Activated CD4-positive, alpha-beta memory T cell treated with anti-CD3 and anti-CD28 coated beads for 36 hours (primary cell): ENCODE data around the gene SDK1. TPM values are rescaled to one million over a fixed set of nuclear protein-coding genes. Genes with fewer than 3 reads are reported as not detected.

Experiments used
- CTCF ChIA-PET: fragments of 350-600 bp; sonication (Branson Sonifier 250); formaldehyde crosslinking; loops from one replicate; lab custom pipeline; 2021; ENCODE audit warnings: antibody characterized with exemption, inconsistent platforms; lab: Charles Lee
- POLR2A ChIA-PET: fragments of 350-600 bp; sonication (Branson Sonifier 250); formaldehyde crosslinking; loops from one replicate; lab custom pipeline; 2021; ENCODE audit warnings: antibody characterized with exemption; lab: Charles Lee
- DNase-seq: peaks from one replicate; pipeline ENCODE4 v3.0.0-alpha.2; 2020
- H3K27ac Mint-ChIP-seq: one replicate; pipeline ENCODE4 v1.8.0; 2021; ENCODE audit warnings: mixed read lengths
- H3K27me3 Mint-ChIP-seq: one replicate; pipeline ENCODE4 v1.8.0; 2021; ENCODE audit warnings: mixed read lengths
- H3K36me3 Mint-ChIP-seq: one replicate; pipeline ENCODE4 v1.8.0; 2021; ENCODE audit warnings: mixed read lengths
- H3K4me1 Mint-ChIP-seq: one replicate; pipeline ENCODE4 v1.8.0; 2021; ENCODE audit warnings: low read depth, mixed read lengths
- H3K4me3 Mint-ChIP-seq: one replicate; pipeline ENCODE4 v1.8.0; 2021; ENCODE audit warnings: mild to moderate bottlenecking, mixed read lengths
- H3K9me3 Mint-ChIP-seq: one replicate; pipeline ENCODE4 v1.8.0; 2021; ENCODE audit warnings: mixed read lengths
- intact Hi-C: fragments of 100-400 bp; cut with micrococcal nuclease; formaldehyde crosslinking; loops from one replicate; pipeline ENCODE4 v1.15.1; 2023
- total RNA-seq, 2 experiments: library from RNA; stranded (reverse); gene quantifications; one replicate each; pipeline ENCODE4 v1.2.3, GENCODE V29; 2021

SDK1 gene
- total RNA-seq, 2 experiments from 2014 or later, result 0.14 to 0.24 TPM

DNA sequence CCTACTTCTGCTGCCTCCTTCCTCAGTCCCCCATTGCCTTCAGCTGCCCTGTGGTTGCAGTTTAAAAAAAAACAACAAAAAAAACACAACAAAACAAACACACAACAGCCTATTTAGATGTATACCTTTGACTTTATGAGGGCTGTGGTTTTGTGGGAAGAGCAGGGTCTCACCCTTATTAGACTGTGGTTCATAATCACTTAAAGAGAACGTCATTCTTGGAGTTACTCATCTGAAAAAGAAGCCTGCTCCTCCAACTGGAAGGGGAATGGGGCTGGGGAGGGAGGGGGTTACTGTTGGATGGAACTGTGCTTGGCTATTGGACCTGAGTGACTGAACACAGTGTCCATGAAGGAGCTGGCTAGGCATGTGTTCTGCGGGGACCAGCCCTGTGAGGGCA lies 48.1 kb downstream of the SDK1 start:
- Mint-ChIP-seq H3K4me3 (no peak overlapping the region), H3K4me1 (no peaks in the 10 kb centered on the region), H3K9me3 (no peaks in the 10 kb centered on the region), H3K36me3 (no peaks in the 10 kb centered on the region), H3K27ac (no peak overlapping the region), H3K27me3 (peaks cover 8% of the 10 kb centered on the region)
- ChIA-PET CTCF (interaction anchor here (0.7 kb wide), 1 partner anchor 55 kb away, joined by 3 read pairs; no protein-coding TSS in a partner anchor), POLR2A (interaction anchor here (0.6 kb wide), 1 partner anchor 470 kb away, joined by 3 read pairs; no protein-coding TSS in a partner anchor)
- intact Hi-C loops, result no loop called here
- no peak for DNase-seq

DNA sequence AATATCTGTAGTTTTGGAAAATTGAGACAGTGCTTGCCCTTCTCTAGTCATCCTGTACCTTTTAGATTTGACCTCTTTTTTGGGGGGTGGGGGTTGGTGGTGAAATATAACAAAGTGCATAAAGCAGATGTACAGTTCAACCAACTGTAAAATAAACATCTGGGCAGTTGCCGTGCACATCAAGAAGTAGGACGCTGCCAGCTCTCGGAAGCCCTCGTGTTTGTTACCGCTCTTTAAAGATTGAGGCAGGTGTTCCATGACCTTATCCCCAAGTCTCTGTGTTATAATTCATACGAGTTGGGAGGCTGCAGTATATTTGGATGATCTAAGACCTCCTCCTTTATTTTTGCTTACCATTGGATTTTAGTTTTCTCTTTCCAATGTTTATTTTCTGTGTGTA lies 55.1 kb downstream of the SDK1 start:
- POLR2A ChIA-PET, result no interaction called here
- CTCF ChIA-PET, result no interaction called here
- Mint-ChIP-seq H3K36me3 (no peaks in the 10 kb centered on the region), H3K4me3 (no peak overlapping the region), H3K4me1 (no peaks in the 10 kb centered on the region), H3K9me3 (no peaks in the 10 kb centered on the region), H3K27ac (no peak overlapping the region), H3K27me3 (peaks cover 2% of the 10 kb centered on the region)
- intact Hi-C loops, result no loop called here
- no peak for DNase-seq

GRCh38 chr7:3358991-3359390 lies 57.9 kb downstream of the SDK1 start:
- Mint-ChIP-seq H3K27ac (no peak overlapping the region), H3K27me3 (no peaks in the 10 kb centered on the region), H3K4me1 (no peaks in the 10 kb centered on the region), H3K9me3 (no peaks in the 10 kb centered on the region), H3K36me3 (no peaks in the 10 kb centered on the region), H3K4me3 (no peak overlapping the region)
- CTCF ChIA-PET, result no interaction called here
- intact Hi-C loops, result no loop called here
- POLR2A ChIA-PET, result no interaction called here
- no peak for DNase-seq

- CTCF ChIA-PET, result no interaction called here
- H3K27me3 Mint-ChIP-seq, result peaks cover 27% of the 10 kb centered on the region
- POLR2A ChIA-PET, result no interaction called here
- H3K27ac Mint-ChIP-seq, result no peak overlapping the region
- no peaks in the 10 kb centered on the region for H3K36me3 Mint-ChIP-seq
- intact Hi-C loops, result no loop called here
- DNase-seq, result no peak
- peaks cover 7% of the 10 kb centered on the region for H3K4me1 Mint-ChIP-seq
- no peak overlapping the region for H3K4me3 Mint-ChIP-seq
- no peaks in the 10 kb centered on the region for H3K9me3 Mint-ChIP-seq
Observed at GRCh38 chr7:3367261-3367660, 66.2 kb downstream of the SDK1 start.

DNA sequence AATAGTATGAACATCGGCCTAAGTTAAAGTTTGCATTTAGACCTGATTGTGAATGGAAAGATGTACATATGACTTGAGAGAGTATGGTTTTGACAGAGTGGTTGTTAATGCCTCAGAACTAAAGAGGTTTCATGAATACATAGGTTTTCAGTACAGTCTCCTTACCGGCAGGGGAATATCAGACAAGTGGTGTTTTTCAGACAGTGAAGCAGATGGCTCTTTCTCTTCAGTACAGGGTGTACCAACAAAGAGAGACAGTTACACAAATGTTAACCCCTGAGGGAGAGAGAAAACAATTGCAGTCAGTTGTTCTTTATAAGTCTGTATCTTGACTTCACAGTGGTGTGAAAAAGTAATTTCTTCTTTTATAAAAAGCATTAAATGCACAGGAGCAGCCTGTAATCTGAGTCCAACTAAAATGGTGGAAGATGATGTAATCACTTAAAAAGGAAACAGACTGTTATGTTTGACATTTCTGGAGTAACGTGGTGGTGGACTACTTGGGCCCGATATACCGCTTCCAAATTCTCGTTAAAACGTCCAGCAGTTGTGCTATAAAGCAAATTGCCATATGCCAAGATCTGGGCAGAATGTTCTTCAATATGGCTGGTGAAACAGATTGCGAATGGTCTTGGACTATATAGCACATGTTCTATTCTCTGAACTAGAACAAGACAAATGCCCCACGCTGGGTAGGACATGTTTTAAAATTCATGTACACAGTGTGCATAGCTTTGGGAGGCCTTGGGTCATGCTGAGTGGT lies 69.2 kb downstream of the SDK1 start:
- Mint-ChIP-seq H3K36me3 (no peaks in the 10 kb centered on the region), H3K9me3 (no peaks in the 10 kb centered on the region), H3K4me3 (no peak overlapping the region), H3K4me1 (peaks cover 7% of the 10 kb centered on the region), H3K27ac (no peak overlapping the region), H3K27me3 (peaks cover 22% of the 10 kb centered on the region)
- no peak for DNase-seq
- ChIA-PET POLR2A (no interaction called here), CTCF (no interaction called here)
- intact Hi-C loops, result no loop called here

DNA sequence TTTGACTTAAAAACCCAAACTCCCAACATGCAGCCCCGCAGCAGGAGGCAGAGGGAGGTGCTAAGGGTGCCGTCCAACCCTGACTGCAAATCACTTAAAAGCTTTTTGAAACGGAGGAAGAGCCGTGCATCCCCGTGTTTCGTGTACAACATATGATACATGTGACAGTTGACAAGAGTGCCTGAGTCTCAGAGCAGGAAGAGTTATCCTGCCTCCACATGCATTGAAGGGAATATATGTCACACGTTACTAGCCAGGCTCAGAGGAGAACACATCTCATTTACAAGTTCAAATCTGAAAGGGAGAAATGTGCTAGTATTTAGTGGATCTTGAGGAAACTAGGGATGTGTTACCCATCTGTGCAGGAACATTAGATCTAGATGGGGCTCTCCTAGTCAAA lies 69.9 kb downstream of the SDK1 start:
- ChIA-PET POLR2A (no interaction called here), CTCF (no interaction called here)
- Mint-ChIP-seq H3K27me3 (peaks cover 22% of the 10 kb centered on the region), H3K4me3 (no peak overlapping the region), H3K4me1 (peaks cover 7% of the 10 kb centered on the region), H3K27ac (no peak overlapping the region), H3K36me3 (no peaks in the 10 kb centered on the region), H3K9me3 (no peaks in the 10 kb centered on the region)
- intact Hi-C loops, result no loop called here
- DNase-seq, result no peak

DNA sequence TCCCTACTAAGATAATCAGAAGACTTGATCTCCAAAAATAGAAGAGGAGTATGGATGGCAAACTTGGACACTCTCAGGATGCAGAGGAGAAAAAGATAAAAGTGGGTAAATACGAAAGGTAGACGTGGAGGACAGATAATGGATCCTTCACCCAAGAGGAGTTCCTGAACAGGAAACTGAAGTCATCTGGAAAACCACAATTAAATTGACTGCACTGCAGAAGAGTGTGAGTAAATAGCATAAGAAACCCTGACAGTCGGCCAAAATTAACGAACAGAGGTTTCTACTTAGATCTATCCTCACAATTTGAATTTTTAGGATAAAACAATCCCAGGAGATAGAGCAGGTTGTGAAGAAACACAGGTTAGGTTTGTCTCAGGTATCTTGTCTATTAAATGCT lies 70.5 kb downstream of the SDK1 start:
- Mint-ChIP-seq H3K36me3 (no peaks in the 10 kb centered on the region), H3K27ac (no peak overlapping the region), H3K27me3 (peaks cover 20% of the 10 kb centered on the region), H3K9me3 (no peaks in the 10 kb centered on the region), H3K4me1 (peaks cover 7% of the 10 kb centered on the region), H3K4me3 (no peak overlapping the region)
- no peak for DNase-seq
- POLR2A ChIA-PET, result no interaction called here
- intact Hi-C loops, result no loop called here
- CTCF ChIA-PET, result no interaction called here

DNA sequence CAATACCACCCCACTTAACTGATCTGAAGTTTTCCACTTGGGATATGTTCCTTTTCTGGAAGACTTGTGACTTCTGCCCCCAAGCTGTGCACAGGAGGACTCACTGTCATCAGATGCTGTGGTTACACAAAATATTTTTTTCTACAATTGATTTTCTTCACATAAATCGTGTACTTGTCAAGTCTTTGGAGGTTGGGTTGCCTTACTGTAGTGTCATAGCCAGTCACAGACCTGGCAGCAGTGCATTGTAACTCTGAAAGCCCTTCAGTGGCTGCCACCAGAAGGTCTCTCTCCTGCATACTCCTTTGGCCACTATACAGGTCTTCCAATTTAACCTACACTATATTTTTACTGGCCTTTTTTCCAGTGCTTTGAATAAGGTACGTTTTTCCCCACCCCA lies 73.2 kb downstream of the SDK1 start:
- intact Hi-C loops, result no loop called here
- Mint-ChIP-seq H3K27ac (no peak overlapping the region), H3K9me3 (no peaks in the 10 kb centered on the region), H3K36me3 (no peaks in the 10 kb centered on the region), H3K4me1 (peaks cover 7% of the 10 kb centered on the region), H3K4me3 (no peak overlapping the region), H3K27me3 (peaks cover 26% of the 10 kb centered on the region)
- POLR2A ChIA-PET, result no interaction called here
- no peak for DNase-seq
- CTCF ChIA-PET, result no interaction called here

- Mint-ChIP-seq H3K27me3 (peaks cover 14% of the 10 kb centered on the region), H3K36me3 (no peaks in the 10 kb centered on the region)
Observed at GRCh38 chr7:3378390-3379150, 77.5 kb downstream of the SDK1 start.

GRCh38 chr7:3380034-3380433 lies 79.0 kb downstream of the SDK1 start:
- DNase-seq, result no peak
- H3K4me3 Mint-ChIP-seq, result no peak overlapping the region
- intact Hi-C loops, result no loop called here
- H3K9me3 Mint-ChIP-seq, result no peaks in the 10 kb centered on the region
- H3K27me3 Mint-ChIP-seq, result peaks cover 13% of the 10 kb centered on the region
- no peaks in the 10 kb centered on the region for H3K36me3 Mint-ChIP-seq
- ChIA-PET POLR2A (no interaction called here), CTCF (no interaction called here)
- H3K27ac Mint-ChIP-seq, result no peak overlapping the region
- H3K4me1 Mint-ChIP-seq, result no peaks in the 10 kb centered on the region

More at GRCh38 chr7:3378390-3379150, 77.5 kb downstream of the SDK1 start:
- H3K4me3 Mint-ChIP-seq, result no peak overlapping the region
- intact Hi-C loops, result no loop called here
- H3K4me1 Mint-ChIP-seq, result no peaks in the 10 kb centered on the region
- no peaks in the 10 kb centered on the region for H3K9me3 Mint-ChIP-seq
- no peak overlapping the region for H3K27ac Mint-ChIP-seq
- CTCF ChIA-PET, result interaction anchor here (1.0 kb wide), 1 partner anchor 15 kb away, joined by 3 read pairs; no protein-coding TSS in a partner anchor
- POLR2A ChIA-PET, result no interaction called here
- no peak for DNase-seq

- intact Hi-C loops, result no loop called here
- Mint-ChIP-seq H3K27ac (no peak overlapping the region), H3K4me1 (no peaks in the 10 kb centered on the region), H3K9me3 (no peaks in the 10 kb centered on the region), H3K4me3 (no peak overlapping the region), H3K27me3 (peaks cover 13% of the 10 kb centered on the region), H3K36me3 (no peaks in the 10 kb centered on the region)
- DNase-seq, result no peak
- CTCF ChIA-PET, result no interaction called here
- POLR2A ChIA-PET, result no interaction called here
Observed at GRCh38 chr7:3380886-3381685, 80.0 kb downstream of the SDK1 start.
